HG03520 (cell line): ENCODE data around the gene LRFN5.
A peak's percentile ranks its signal among the peaks of the same experiment; 100 is the strongest.
"Not testable (repeated sequence)": the region's sequence is repeated elsewhere in the genome, so short reads cannot be mapped to it uniquely, and the experiment has no call there.

Source experiments
- ATAC-seq: cut with Tn5 transposase; IDR thresholded peaks from one replicate; pipeline ENCODE4 v1.9.1; 2021; ENCODE audit warnings: mild to moderate bottlenecking, moderate library complexity; ENCODE audit not compliant: unreplicated experiment

LRFN5 gene

DNA sequence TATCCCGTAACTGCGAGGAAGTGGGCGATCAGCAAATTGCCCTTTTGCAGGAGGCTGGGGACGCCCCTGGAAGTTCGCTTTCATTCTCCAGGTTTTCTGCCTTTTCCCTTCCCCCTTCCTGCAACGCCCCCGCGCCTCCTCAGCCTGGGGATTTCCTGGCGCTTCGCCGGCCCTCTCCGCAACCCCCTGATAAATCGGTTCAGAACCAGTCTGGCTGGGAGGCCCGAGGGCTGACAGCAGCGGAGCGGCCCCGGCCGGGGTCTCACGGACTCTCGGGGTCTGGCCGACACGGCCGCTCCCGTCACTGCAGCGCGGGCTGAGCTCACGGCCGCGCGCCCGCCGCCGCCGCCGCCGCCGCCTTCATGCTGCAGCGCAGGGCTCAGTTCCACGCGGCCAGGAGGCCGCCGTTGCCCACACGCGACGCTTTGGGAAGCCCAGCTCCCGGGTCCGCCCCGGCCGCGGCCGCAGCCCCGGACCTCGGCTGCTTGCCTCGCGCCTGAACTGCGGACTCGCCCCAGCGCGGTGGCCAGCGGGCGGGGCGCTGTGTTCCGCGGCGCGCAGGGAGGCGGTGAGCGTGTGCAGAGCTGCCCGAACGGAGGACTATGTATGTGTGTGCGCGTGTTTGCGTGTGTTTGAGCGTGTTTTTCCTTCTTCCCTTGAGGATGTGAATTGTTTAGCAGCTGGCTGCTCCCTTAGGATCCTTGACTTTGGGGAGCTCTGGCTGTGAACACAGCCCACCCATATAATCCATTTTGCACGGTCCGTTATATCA, at the start of gene LRFN5:
LRFN5 (plus strand) TSS at position 345 of the 772 bp plus-strand sequence.
- ATAC-seq = peak; percentile 42

DNA sequence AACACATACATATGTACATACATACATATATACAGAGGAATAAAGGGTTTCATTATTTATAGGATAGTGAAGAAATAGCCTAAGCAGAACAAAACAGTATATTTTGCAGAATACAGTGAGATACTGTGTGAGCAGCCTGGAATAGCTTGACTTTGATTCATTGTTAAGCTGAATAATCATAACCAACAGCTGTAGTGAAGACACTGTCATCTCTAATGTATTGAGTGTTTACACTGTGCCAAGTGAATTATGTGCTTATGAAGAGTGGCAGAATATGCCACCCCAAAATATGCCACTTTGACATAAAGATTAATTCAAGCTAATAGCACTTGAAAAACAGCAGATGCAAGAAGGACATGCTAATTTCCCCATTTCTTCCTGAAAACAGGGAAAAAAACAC, 48.2 kb upstream of the LRFN5 start:
- ATAC-seq = no peak

DNA sequence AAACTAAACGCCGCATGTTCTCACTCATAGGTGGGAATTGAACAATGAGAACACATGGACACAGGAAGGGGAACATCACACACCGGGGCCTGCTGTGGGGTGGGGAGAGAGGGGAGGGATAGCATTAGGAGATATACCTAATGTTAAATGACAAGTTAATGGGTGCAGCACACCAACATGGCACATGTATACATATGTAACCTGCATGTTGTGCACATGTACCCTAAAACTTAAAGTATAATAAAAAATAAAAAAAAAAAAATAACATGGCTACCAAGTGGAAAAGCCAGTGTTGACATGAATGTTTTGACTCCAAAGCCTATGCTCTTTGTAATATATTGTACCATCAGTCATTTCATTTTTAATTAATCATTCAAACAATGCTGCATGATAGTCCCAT, 39.8 kb upstream of the LRFN5 start:
- ATAC-seq = not testable (repeated sequence)

- no peak for ATAC-seq
Observed at GRCh38 chr14:41568979-41569378, 37.7 kb upstream of the LRFN5 start.

- no peak for ATAC-seq
Observed at GRCh38 chr14:41570415-41571155, 36.1 kb upstream of the LRFN5 start.

GRCh38 chr14:41586237-41586636, 20.4 kb upstream of the LRFN5 start:
- ATAC-seq = no peak

- ATAC-seq = no peak
Observed at GRCh38 chr14:41597647-41598046, 9.0 kb upstream of the LRFN5 start.

DNA sequence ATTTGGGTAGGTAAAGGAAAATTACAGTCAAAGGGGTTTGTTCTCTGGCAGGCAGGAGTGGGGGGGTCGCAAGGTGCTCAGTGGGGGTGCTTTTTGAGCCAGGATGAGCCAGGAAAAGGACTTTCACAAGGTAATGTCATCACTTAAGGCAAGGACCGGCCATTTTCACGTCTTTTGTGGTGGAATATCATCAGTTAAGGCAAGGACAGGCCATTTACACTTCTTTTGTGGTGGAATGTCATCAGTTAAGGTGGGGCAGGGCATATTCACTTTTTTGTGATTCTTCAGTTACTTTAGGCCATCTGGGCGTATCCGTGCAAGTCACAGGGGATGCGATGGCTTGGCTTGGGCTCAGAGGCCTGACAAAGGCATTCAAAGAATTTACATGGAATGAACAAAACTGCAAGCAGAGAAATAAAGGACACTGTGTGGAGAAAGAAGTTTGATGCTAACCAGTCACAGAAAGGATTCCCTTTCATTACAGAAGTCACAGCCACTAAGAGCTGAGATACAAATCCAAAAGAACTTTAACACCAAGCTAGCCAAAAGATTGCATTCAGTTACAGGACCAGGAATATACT, 6.8 kb upstream of the LRFN5 start:
- not testable (repeated sequence) for ATAC-seq

GRCh38 chr14:41604721-41605531, 1.8 kb upstream of the LRFN5 start:
- no peak for ATAC-seq

DNA sequence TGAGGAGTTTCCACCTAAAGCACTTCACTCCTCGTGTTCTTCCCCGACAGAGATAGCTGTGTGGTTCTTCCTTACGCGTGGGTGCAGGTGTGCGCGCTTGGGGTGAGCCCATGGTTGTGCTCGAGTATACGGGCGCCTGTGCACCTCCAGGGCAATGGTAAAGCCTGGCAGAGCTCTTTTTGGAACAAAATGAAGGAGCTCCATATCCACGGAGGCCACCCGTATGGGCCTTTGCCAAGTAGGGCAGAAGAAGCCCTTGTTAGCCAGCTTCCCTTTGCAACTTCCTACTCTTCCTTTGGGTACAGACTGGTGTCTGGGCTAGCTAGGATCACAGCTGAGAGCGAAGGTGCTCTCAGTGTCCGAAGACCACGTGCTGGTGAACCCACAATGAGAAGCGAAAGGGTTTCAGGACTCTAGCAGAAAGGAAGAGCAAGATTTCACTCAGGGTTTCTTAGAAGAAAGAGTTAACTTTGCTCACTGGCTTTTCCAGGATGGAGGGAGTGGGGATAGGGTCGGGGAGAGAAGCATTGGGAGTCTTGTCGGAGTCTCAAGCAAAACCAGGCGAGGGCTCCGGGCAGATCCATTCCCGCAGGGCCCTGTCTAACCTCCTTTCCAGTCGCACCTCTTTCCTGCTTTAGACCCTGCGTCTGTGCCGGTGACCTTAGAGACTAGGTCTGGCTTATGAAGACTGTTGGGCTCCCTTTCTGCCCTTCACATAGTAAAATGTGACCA, 960 bp upstream of the LRFN5 start:
- no peak for ATAC-seq

GRCh38 chr14:41606282-41606531, 469 bp upstream of the LRFN5 start:
- ATAC-seq = no peak

- ATAC-seq = no peak
Observed at GRCh38 chr14:41607304-41607775, 664 bp downstream of the LRFN5 start.

DNA sequence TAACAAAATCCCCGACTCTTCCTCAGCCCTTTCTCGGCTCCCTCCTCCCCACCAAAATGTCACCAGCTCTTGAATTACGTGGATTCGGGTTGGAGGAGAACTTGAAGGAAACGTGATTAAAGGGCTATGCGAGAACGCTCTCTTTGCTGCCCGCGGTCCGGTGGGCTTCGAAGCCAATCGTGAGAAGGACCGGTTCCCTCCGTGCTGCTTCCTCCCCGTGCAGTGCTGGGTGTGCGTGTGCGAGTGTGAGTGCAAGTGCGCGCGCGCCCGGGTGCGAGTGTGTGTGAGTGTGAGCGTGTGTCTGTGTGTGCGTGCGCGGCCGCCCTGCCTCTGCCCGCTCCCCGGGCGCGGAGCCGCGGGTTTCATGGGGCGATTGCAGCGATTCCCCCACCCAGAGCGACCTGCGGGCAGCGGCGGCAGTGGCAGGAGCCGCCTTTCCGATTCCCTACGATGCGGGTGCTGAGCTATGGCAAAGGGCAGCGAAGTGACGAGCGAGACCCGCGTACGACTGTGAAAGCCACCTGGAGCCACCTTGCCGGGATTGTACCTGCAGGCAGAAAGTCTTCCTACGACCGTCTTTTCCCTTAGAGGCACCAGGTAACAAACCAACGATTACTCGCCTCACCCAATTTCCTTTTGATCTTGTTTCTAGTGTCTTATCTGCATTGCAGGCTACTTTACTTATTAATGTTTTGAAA, 1.4 kb downstream of the LRFN5 start:
- no peak for ATAC-seq

- ATAC-seq = no peak
Observed at GRCh38 chr14:41608681-41609390, 2.2 kb downstream of the LRFN5 start.

- no peak for ATAC-seq
Observed at GRCh38 chr14:41609704-41610183, 3.1 kb downstream of the LRFN5 start.

DNA sequence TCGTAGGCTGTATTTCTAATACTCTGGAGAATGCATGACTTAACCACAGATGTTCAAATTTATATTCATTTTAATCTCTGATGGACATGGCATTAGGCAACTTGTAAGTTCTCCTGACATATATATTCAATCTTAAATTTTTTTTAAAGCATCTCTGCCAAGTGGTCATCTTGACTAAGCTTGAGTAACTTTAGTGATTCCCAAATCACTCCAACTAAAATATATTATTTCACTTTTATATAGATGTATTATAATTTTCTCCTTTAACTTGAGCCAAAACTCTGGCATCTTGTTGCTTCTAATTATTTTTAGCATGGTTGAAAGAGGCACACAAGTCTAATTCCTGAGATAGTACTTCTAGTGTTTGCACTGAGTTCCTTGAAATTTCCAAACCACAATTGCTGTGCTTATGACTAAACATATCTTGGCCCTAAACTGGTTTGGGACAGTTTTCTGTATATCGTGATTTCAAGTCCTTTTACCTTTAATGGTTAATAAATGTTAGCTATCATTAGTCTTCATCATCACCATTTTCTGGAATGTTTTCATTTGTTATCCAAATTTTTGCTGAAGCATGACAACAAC, 8.4 kb downstream of the LRFN5 start:
- ATAC-seq = no peak

- no peak for ATAC-seq
Observed at GRCh38 chr14:41623736-41624135, 17.1 kb downstream of the LRFN5 start.

DNA sequence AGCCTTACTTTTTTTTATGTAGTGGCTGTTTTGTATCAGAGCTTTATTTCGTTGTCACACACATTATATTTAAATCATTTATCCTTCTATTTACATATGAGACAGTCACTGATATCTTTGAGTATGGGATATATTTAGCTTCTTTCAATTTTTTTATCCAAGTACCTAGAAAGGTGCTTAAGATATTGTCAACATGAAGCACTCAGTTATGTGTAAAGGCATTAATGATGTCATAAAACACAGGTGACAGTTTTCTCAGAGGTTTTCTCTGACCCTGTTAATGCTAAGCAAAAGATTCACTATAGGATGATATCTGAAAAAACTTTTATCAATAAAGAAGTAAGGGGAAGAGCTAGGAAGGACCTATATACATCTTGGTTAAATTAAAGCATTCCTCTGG, 23.2 kb downstream of the LRFN5 start:
- ATAC-seq = no peak

DNA sequence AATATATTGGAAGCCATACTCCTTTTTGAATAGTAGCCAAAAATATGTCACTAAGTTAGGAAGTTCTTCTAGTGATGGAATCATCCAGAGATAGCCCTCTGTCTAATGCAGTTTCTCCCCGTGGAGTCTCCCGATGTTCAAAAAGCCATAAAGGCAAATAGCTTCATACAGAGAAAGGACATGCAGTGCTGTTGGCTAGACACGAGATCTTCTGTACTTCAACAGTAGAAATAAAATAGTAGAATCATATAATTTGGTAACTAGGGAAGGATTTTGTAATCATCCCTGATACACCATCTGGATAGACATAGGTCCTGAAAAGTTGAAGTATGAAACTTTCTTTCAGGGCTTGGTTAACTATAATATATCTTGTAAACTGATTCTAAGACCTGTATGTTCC, 27.6 kb downstream of the LRFN5 start:
- no peak for ATAC-seq
